GM18867 (cell line): ENCODE data around the gene ARHGDIG.
A peak's percentile ranks its signal among the peaks of the same experiment; 100 is the strongest.
"Not testable (repeated sequence)": the region's sequence is repeated elsewhere in the genome, so short reads cannot be mapped to it uniquely, and the experiment has no call there.

Experiments used
- ATAC-seq: cut with Tn5 transposase; IDR thresholded peaks from one replicate; pipeline ENCODE4 v1.9.1; 2021; ENCODE audit warnings: mild to moderate bottlenecking, moderate library complexity; ENCODE audit not compliant: unreplicated experiment

ARHGDIG gene

GRCh38 chr16:280552-280951 is at the start of gene ARHGDIG:
TSS of gene ARHGDIG (plus strand) at chr16:280591. CDS start at chr16:280681, 90 bp downstream.
- ATAC-seq, result no peak

GRCh38 chr16:230949-231348 is 49.4 kb upstream of the ARHGDIG start:
- no peak for ATAC-seq

- ATAC-seq, result peak; percentile 80
These were observed 45.7 kb upstream of the ARHGDIG start, which contains the start of gene FAM234A for GRCh38 chr16:234468-235305. TSS of gene FAM234A (plus strand) at chr16:234821. CDS start at chr16:254414, 19,593 bp downstream.

- no peak for ATAC-seq
These were observed 40.5 kb upstream of the ARHGDIG start for GRCh38 chr16:239948-240277.

GRCh38 chr16:240559-240958 is 39.8 kb upstream of the ARHGDIG start:
- no peak for ATAC-seq

GRCh38 chr16:242281-242680 is 38.1 kb upstream of the ARHGDIG start:
- ATAC-seq, result no peak

- ATAC-seq, result no peak
These were observed 37.0 kb upstream of the ARHGDIG start for GRCh38 chr16:243348-243747.

- ATAC-seq, result no peak
These were observed 35.3 kb upstream of the ARHGDIG start for GRCh38 chr16:245105-245504.

- no peak for ATAC-seq
These were observed 33.4 kb upstream of the ARHGDIG start for GRCh38 chr16:247027-247426.

- no peak for ATAC-seq
These were observed 31.0 kb upstream of the ARHGDIG start for GRCh38 chr16:249431-249830.

GRCh38 chr16:252366-253337 is 27.7 kb upstream of the ARHGDIG start:
- no peak for ATAC-seq

GRCh38 chr16:253833-254232 is 26.6 kb upstream of the ARHGDIG start:
- ATAC-seq, result no peak

GRCh38 chr16:254461-254860 is 25.9 kb upstream of the ARHGDIG start:
- ATAC-seq, result no peak

GRCh38 chr16:255183-255582 is 25.2 kb upstream of the ARHGDIG start:
- ATAC-seq, result no peak

GRCh38 chr16:258091-258490 is 22.3 kb upstream of the ARHGDIG start:
- ATAC-seq, result not testable (repeated sequence)

- ATAC-seq, result no peak
These were observed 21.2 kb upstream of the ARHGDIG start for GRCh38 chr16:259226-259625.

- no peak for ATAC-seq
These were observed 20.6 kb upstream of the ARHGDIG start for GRCh38 chr16:259814-260253.

- no peak for ATAC-seq
These were observed 20.1 kb upstream of the ARHGDIG start for GRCh38 chr16:260326-260725.

- ATAC-seq, result no peak
These were observed 19.2 kb upstream of the ARHGDIG start for GRCh38 chr16:261031-261691.

- ATAC-seq, result no peak
These were observed 18.2 kb upstream of the ARHGDIG start for GRCh38 chr16:262121-262745.
